GM21360 (cell line): Measurements from ENCODE around the gene SHTN1.

Source experiments
- ATAC-seq: cut with Tn5 transposase; IDR thresholded peaks from one replicate; pipeline ENCODE4 v1.9.1; 2021; ENCODE audit warnings: mild to moderate bottlenecking, moderate library complexity; ENCODE audit not compliant: unreplicated experiment

The SHTN1 gene

GRCh38 chr10:116919164-116919563 is 85.8 kb downstream of the SHTN1 start:
- ATAC-seq: no peak

DNA sequence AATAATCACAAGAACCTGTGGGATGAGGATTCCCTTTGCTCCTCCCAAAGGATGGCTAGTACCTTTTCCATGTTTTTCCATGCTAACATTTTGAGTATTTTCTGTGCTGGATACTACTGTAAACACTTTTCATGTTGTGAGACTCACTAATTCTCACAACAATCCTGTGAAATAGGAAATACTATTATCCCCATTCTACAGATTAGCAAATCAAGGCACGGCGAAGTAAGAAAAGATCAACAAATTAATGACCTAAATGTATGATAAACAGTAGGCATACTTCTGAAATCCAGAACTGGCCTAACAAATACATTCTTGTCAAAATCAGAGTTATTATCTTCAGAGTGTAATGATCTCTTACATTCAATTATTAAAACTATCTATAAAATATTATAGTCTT is 86.4 kb downstream of the SHTN1 start:
- ATAC-seq: no peak

DNA sequence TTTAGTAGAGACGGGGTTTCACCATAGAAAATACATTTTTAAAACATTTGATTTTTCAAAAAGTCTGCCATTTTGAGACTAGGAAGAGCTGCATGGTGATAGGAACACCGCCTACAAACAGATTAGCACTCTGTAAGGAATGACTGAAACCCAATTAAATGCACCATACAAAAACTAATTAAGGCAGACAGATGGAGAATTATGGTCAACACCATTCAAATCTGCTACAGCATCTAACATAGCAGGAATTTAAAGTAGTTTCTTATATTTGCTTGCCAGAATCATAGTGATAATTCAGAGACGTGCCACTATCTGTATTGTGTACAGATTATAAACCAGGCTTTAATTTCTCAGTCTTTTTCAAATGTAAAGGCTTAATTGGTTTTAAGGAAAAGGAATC is 87.5 kb downstream of the SHTN1 start:
- no peak for ATAC-seq

- ATAC-seq: no peak
Observed at GRCh38 chr10:116915340-116915739, 89.6 kb downstream of the SHTN1 start.

DNA sequence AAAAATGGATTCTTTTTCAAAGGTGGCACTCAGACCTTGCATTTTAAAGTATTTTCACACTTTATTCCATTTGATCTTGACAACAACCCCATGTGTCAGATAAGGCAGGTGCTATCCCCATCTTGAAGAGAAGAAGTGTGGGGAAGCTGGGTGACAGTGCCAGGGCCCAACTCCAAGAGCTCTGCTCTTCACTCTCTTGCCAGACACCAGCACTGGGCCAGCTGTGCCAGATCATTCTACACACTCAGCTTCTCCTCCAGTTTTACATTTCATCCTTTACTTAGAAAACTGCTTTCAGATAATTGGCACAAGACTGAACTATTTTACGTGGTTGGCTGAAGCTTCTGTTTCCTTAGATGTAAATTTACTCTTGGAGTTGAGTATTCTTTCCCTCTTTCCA is 91.3 kb downstream of the SHTN1 start:
- ATAC-seq: no peak

GRCh38 chr10:116912162-116912561 is 92.8 kb downstream of the SHTN1 start:
- ATAC-seq: no peak

GRCh38 chr10:116910910-116911309 is 94.1 kb downstream of the SHTN1 start:
- ATAC-seq: no peak

GRCh38 chr10:116909307-116909706 is 95.7 kb downstream of the SHTN1 start:
- no peak for ATAC-seq

GRCh38 chr10:116907245-116907987 is 97.6 kb downstream of the SHTN1 start:
- no peak for ATAC-seq

DNA sequence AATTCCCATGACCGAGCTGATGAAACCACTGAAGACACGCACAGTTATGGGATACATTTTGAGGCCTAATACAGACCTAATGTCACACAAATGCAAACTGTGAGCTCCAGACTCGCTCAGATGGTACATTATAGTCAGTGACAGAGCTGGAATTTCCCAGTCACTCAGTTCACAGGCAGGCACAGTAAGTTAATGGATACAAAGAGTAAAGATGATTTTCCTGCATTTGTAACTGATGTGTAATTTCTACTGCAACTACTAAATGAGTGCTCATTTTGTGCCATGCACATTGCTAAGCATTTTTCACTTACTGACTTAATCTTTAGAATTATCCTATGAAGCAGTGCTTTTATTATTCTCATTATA is 99.2 kb downstream of the SHTN1 start:
- ATAC-seq: no peak

DNA sequence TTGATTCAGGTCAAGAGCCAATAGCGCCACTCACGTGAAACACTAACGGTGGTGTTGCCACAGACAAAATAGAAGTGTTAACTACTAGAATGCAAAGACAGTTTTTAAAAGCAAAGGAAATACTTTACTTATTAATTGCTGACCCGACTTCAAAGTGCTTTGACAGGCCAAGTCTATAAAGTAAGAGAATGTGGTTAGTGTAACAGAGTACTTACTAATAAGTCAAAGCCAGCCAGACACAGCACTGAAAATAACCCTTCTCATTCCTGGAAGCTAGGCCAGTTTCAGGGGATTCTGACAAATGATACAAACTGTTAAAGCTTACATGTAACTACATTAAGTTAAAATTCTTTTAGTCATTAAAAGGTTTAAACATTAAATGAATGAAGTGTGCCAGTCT is 105.4 kb downstream of the SHTN1 start:
- ATAC-seq: no peak

DNA sequence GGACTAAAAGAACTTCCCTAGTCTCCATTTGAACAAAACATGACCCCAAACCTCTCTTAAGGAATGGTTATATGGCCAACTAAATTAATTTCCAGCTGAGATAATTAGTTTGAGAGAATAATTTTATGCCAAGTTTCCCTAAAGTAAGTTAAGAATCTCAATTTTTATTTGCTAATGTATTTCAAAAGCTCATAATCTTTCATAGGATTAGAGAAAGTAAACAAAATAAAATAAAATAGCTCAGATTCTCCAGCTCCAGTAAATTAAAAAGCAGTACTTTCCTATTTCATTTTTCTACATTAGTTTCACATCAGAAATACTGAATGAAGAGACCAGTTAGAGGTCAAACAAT is 111.3 kb downstream of the SHTN1 start:
- ATAC-seq: no peak

GRCh38 chr10:116892907-116893685 is 111.9 kb downstream of the SHTN1 start:
- ATAC-seq: no peak

DNA sequence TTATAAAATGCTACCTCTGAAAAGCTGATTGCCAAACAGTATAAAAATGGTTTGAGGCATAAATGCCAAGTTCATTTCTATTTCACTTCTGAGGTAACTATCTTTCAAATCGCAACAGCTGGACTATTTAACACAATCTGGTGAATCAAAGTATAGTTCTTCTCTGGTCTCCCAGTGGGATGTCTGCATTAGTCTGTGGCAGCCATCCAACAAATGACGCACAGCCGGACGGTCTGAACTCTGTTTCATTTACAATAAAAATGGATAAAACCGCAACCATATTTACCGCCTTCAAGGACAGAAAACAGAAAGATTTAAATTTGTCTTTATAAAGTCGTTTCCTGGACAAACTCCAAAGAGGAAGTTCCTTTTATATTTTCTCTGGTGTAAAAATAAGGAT is 113.8 kb downstream of the SHTN1 start:
- ATAC-seq: no peak

DNA sequence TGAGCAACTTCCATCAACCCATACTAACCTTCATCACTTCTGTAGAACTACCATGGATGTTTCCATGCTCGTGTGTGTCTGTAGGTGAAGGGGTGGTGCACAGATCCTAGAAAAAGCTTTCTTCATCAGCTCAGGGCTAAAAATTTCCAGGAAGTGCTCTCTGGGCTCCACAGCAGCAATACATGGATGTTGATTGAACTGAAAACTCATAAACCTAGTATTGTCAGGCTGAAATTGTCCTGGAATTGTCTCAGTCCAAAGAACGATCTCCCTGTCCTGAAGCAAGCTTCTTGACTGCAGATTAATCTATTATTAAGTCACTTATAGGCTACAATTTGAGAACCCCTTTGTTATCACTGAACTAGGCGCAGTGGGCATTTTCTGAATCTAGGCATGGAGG is 115.9 kb downstream of the SHTN1 start:
- no peak for ATAC-seq

DNA sequence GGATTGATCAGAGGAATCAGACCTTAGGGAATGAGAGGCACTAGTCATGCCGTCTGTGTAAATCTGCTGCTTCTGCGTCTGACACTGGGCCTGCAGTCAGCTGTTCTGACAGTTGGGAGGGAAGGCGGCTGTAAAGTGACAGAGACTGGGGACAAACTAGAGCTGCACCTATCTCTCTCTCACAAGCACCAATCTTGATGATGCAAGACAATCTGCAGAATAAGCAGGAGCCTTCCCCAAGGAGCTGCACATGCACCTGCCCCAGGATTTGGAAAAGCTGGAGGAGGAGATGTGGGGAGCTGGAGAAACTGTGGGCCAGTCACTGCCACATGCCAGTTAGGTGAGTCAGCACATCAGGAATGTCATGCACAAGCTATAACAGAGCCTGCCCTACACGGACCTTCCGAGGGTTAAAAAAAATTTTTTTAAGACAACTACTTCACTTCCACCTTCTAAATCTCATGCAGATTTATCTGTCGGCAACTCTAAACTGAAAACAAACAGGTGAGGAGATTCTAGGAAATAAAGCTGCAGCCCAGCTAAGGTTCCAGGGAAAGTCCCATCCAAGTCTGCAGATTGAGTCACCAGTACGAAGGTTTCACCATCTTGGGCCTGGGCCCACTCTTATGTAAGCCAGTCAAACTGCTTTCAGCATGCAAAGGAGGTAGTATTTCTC is 116.5 kb downstream of the SHTN1 start:
- no peak for ATAC-seq

DNA sequence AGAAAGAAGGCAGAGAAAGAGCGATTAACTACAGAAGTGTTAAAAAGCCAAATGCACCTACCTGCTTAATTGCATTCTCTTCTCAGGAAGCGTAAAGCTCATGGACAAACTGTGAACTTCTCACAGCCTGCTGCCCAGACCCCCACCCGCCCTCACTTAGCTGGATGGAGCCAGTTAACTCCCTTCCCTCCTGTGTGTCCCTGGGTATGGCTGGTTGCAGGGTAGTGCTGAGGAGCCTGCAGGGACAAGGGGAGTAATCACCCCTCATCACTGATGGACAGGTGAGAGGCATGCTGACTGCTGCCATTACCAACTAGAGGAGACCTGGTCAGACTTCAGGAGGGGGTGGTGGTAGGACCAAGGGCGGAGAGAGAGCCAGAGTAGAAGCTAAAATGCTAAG is 118.2 kb downstream of the SHTN1 start:
- ATAC-seq: no peak

GRCh38 chr10:116882639-116883038 is 122.3 kb downstream of the SHTN1 start:
- ATAC-seq: no peak

- no peak for ATAC-seq
Observed at GRCh38 chr10:116880716-116881482, 124.1 kb downstream of the SHTN1 start.

GRCh38 chr10:116879817-116880216 is 125.2 kb downstream of the SHTN1 start:
- no peak for ATAC-seq

DNA sequence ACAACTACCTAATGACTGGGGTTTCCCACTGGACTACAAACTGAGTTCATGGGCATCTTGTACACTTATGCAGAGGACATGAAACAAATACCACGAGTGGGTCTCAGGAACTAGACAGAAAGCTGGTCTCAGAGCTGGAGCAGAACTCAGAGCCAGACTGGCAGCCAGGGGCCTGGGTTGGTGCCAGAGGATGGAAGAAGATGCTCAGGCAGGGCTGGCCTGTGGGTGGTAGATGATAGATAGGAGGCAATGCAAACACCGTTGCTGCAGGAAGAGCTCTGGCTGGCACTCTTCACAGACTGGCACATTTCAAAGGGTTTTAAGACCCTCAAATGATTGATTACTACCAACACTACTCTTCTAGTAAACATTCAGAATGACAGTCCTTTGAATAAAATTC is 126.9 kb downstream of the SHTN1 start:
- ATAC-seq: no peak
